Right atrium auricular region (tissue), 2 donors: ENCODE results near the gene RASAL1. TPM values are rescaled to one million over a fixed set of nuclear protein-coding genes. Genes with fewer than 3 reads are reported as not detected.

ENCODE experiments used
- DNase-seq: peaks from one replicate; pipeline ENCODE4 v3.0.0-alpha.2; 2019; ENCODE audit warnings: low spot score
- H3K27ac ChIP-seq, 2 donors: fragments of 200-600 bp; sonication (generic); 1 replicate in 1 of 2; 2 replicates in 1 of 2; pipeline ENCODE4 v1.5.1; 2016 to 2019
- H3K27me3 ChIP-seq, 2 donors: fragments of 200-600 bp; sonication (generic); one replicate each; pipeline versions ENCODE4 v1.5.1 to v1.6.0; 2017 to 2019
- H3K36me3 ChIP-seq: fragments of 200-600 bp; sonication (generic); one replicate; pipeline ENCODE4 v1.5.1; 2016
- H3K4me1 ChIP-seq, 2 donors: fragments of 200-600 bp; sonication (generic); one replicate each; pipeline versions ENCODE4 v1.5.1 to v1.6.0; 2017 to 2019
- H3K4me3 ChIP-seq, 2 donors: fragments of 200-600 bp; sonication (generic); 1 replicate in 1 of 2; 2 replicates in 1 of 2; pipeline ENCODE4 v1.5.1; 2017 to 2019; ENCODE audit warnings: mild to moderate bottlenecking in 1 of 2, moderate library complexity in 1 of 2
- H3K9me3 ChIP-seq, 2 donors: fragments of 200-600 bp; sonication (generic); one replicate each; pipeline ENCODE4 v1.5.1; 2019
- total RNA-seq, 2 donors: library from RNA; depleted of rRNA; stranded (reverse); fragments of >200 nt; gene quantifications; one replicate each; pipeline ENCODE4 v1.1.0, GENCODE V29; 2016
- TF ChIP-seq, protein P1 (sequence below), 2 donors: fragments of 200-600 bp; sonication (generic); IDR thresholded peaks; one replicate each; pipeline ENCODE4 v1.5.1; 2019; ENCODE audit warnings: antibody characterized with exemption in 2 of 2

RASAL1 gene
- total RNA-seq, 2 donors from 2014 or later, result not detected

DNA sequence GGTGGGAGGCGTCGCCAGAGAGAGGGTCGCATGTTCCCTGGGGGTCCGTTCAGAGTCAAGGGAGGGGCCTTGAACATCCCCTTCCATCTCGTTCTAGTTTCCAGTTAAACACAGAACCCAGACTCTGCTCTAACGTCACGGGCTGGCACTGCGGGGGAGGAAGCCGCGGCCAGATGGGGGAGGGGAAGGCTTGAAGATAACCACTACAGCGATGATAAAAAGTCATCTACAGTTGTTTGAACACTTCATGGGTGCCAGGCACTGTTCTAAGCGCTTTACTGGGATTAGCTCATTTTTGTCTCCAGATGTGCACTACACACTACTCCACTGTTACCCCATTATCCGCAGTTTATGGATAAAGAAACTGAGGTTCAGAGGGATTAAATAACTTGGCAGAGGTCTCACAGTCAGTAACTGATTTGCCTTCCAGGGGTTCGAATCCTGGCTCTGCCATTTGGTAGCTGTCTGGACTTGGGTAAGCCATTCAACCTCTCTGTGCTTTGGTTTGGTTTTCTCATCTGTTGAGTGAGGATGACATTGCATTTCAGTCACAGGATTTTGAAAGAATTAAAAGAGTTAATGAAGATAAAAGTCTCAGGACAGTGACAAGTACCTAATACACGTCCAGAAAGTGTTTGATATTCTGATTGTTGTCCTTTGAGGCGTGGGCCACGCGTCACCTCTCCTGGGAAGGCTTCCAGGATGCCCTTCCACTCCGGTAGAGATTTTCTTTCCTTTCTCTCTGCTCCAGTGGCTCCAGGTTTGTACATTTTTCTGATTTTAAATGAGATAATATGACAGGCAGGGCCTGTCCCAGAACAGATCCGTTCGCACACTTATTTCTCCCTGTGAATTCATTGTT lies 798 bp upstream of the RASAL1 start:
- Histone ChIP-seq H3K27me3 (no peaks in the 10 kb centered on the region), H3K36me3 (no peaks in the 10 kb centered on the region), H3K27ac (no peak overlapping the region), H3K9me3 (no peaks in the 10 kb centered on the region), H3K4me3 (no peak overlapping the region), H3K4me1 (peaks cover 0 to 11% of the 10 kb centered on the region in 2 donors)
- TF ChIP-seq, protein P1, sequence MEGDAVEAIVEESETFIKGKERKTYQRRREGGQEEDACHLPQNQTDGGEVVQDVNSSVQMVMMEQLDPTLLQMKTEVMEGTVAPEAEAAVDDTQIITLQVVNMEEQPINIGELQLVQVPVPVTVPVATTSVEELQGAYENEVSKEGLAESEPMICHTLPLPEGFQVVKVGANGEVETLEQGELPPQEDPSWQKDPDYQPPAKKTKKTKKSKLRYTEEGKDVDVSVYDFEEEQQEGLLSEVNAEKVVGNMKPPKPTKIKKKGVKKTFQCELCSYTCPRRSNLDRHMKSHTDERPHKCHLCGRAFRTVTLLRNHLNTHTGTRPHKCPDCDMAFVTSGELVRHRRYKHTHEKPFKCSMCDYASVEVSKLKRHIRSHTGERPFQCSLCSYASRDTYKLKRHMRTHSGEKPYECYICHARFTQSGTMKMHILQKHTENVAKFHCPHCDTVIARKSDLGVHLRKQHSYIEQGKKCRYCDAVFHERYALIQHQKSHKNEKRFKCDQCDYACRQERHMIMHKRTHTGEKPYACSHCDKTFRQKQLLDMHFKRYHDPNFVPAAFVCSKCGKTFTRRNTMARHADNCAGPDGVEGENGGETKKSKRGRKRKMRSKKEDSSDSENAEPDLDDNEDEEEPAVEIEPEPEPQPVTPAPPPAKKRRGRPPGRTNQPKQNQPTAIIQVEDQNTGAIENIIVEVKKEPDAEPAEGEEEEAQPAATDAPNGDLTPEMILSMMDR (IDR thresholded peaks at IDR 0.05), result no peak
- no peak for DNase-seq

DNA sequence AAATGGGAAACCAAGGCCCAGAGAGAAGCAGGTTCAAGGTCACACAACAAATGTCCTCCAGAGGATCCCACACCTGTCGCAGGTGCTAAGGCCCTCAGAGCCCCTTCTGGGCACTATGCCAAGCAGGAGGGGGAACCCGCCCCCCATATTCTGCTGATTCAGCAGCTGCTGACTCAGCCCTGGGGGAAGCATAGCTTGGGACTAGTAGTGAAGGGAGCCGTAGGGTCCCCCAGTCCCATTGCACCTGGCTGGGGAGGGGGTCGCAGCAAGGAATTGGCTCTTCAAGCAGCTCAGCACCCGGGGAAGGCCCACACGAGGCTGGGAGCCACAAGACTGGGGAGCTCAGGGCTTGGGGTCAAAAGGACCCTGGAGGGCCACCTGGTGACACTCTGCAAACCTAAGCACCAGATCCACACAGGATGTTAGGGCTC lies 1.0 kb downstream of the RASAL1 start:
- TF ChIP-seq, protein P1 (IDR thresholded peaks at IDR 0.05), result no peak
- Histone ChIP-seq H3K9me3 (no peaks in the 10 kb centered on the region), H3K4me3 (no peak overlapping the region), H3K4me1 (peaks cover 0 to 11% of the 10 kb centered on the region in 2 donors), H3K36me3 (no peaks in the 10 kb centered on the region), H3K27ac (no peak overlapping the region), H3K27me3 (no peaks in the 10 kb centered on the region)
- DNase-seq, result no peak

DNA sequence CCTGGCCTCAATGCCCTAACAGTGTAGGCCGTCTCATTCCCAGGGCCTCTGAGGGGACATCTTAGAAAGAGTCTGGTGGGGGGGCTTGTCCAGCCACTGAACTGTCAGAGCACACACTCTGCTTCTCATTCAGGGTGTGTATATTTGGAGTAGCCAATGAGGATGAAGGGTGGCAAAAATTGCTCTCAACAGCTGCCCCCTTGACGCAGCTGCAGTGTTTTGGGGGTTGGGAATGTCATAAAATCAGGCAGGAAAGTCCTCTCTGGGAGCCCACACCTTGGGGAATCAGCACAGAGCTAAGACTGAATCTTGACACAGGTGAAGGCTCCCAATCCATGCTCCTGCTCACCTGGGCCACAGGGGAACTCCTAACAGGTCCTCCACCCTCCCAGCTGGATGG lies 1.5 kb downstream of the RASAL1 start:
- Histone ChIP-seq H3K27ac (no peak overlapping the region), H3K27me3 (no peaks in the 10 kb centered on the region), H3K9me3 (no peaks in the 10 kb centered on the region), H3K4me1 (peaks cover 0 to 11% of the 10 kb centered on the region in 2 donors), H3K36me3 (no peaks in the 10 kb centered on the region), H3K4me3 (no peak overlapping the region)
- DNase-seq, result no peak
- TF ChIP-seq, protein P1 (IDR thresholded peaks at IDR 0.05), result no peak

DNA sequence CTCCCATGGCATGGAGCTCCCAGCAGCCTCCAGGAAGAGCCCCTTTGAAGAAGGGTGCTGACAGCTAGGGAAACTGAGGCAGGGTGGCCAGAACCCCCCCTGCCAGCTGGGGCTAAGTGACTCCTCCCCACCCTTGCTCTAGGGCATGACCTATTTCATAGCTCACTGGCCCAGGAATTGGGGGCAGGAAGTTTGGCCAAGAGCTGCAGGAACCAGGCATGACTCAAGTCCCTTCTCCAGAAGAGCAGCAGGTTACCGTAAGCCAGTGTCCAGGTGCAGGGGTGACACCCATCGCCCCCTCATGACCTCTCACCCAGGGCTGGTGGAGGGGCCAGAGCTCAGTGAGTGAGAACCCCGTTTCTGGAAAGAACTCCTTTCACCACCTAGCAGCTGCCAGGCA lies 1.9 kb downstream of the RASAL1 start:
- Histone ChIP-seq H3K36me3 (no peaks in the 10 kb centered on the region), H3K27ac (no peak overlapping the region), H3K4me1 (peaks cover 0 to 11% of the 10 kb centered on the region in 2 donors), H3K9me3 (no peaks in the 10 kb centered on the region), H3K4me3 (no peak overlapping the region), H3K27me3 (no peaks in the 10 kb centered on the region)
- DNase-seq, result no peak
- TF ChIP-seq, protein P1 (IDR thresholded peaks at IDR 0.05), result no peak

DNA sequence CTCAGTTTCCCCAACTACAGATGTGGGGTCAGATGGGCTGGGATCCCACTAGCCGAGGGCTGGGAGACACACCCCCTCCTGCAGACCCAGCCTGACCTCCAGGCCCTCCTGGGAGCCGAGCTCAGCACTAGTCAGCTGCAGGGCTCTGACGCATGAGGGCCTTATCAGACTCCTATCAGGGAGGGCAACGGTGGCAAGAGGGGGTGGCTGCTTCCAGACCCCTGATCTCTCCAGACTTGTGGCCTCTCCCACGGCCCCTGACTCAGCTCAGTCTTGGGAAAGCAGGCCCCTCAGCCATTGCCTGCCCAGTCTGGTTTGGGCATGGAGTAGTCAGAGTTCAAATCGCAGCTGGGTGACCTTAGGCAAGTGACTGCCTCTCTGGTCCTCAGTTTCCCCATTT lies 2.5 kb downstream of the RASAL1 start:
- Histone ChIP-seq H3K27ac (no peak overlapping the region), H3K4me3 (no peak overlapping the region), H3K27me3 (no peaks in the 10 kb centered on the region), H3K9me3 (no peaks in the 10 kb centered on the region), H3K4me1 (peaks cover 0 to 11% of the 10 kb centered on the region in 2 donors), H3K36me3 (no peaks in the 10 kb centered on the region)
- TF ChIP-seq, protein P1 (IDR thresholded peaks at IDR 0.05), result no peak
- no peak for DNase-seq
